GM23338 (cell line): ENCODE measurements around the gene LRP1-AS. TPM values are rescaled to one million over a fixed set of nuclear protein-coding genes. Genes with fewer than 3 reads are reported as not detected.

Source experiments
- ATAC-seq: fragments of 200-7000 bp; cut with Tn5 transposase; 3 replicates; pipeline ENCODE4 v1.9.1; 2020
- DNase-seq: peaks from one replicate; pipeline ENCODE4 v3.0.0-alpha.2; 2015; ENCODE audit warnings: low spot score
- H2AFZ ChIP-seq: fragments of 200-600 bp; sonication (generic); 2 replicates; pipeline ENCODE4 v1.8.0; 2016; ENCODE audit warnings: antibody characterized with exemption, mild to moderate bottlenecking, moderate library complexity
- H3F3A ChIP-seq: fragments of 200-600 bp; sonication (generic); replicated peaks from 2 replicates; pipeline ENCODE4 v1.8.0; 2017; ENCODE audit warnings: antibody characterized with exemption, mixed run types, low read depth
- H3K27ac ChIP-seq: fragments of 200-600 bp; sonication (generic); 2 replicates; pipeline ENCODE4 v1.6.1; 2016; ENCODE audit warnings: low read depth
- H3K27me3 ChIP-seq: fragments of 200-600 bp; sonication (generic); 2 replicates; pipeline ENCODE4 v1.8.0; 2016; ENCODE audit warnings: mild to moderate bottlenecking, mixed run types, moderate library complexity; ENCODE audit not compliant: insufficient read depth
- H3K36me3 ChIP-seq: fragments of 200-600 bp; sonication (generic); 2 replicates; pipeline ENCODE4 v1.8.0; 2016; ENCODE audit warnings: mild to moderate bottlenecking; ENCODE audit not compliant: insufficient read depth
- H3K4me1 ChIP-seq: fragments of 200-600 bp; sonication (generic); 2 replicates; pipeline ENCODE4 v1.8.0; 2016; ENCODE audit warnings: mild to moderate bottlenecking, moderate library complexity; ENCODE audit not compliant: insufficient read depth
- H3K4me2 ChIP-seq: fragments of 200-600 bp; sonication (generic); 2 replicates; pipeline ENCODE4 v1.7.1; 2017; ENCODE audit warnings: mixed run types
- H3K4me3 ChIP-seq: fragments of 200-600 bp; sonication (generic); 2 replicates; pipeline ENCODE4 v1.6.1; 2016; ENCODE audit warnings: mixed run types
- H3K79me2 ChIP-seq: fragments of 200-600 bp; sonication (generic); replicated peaks from 2 replicates; pipeline ENCODE4 v1.8.0; 2017; ENCODE audit warnings: mild to moderate bottlenecking; ENCODE audit not compliant: insufficient read depth
- H3K9me2 ChIP-seq: fragments of 200-600 bp; sonication (generic); 2 replicates; pipeline ENCODE4 v1.8.0; 2017; ENCODE audit not compliant: insufficient read depth
- H4K20me1 ChIP-seq: fragments of 200-600 bp; sonication (generic); replicated peaks from 2 replicates; pipeline ENCODE4 v1.8.0; 2017; ENCODE audit warnings: mild to moderate bottlenecking; ENCODE audit not compliant: insufficient read depth
- H3K27ac Mint-ChIP-seq: 2 replicates; pipeline ENCODE4 v1.8.0; 2020; ENCODE audit warnings: inconsistent platforms, mild to moderate bottlenecking, moderate library complexity, mixed read lengths
- H3K27me3 Mint-ChIP-seq: 3 replicates; pipeline ENCODE4 v1.8.0; 2022; ENCODE audit warnings: low read depth, mild to moderate bottlenecking, moderate library complexity, mixed read lengths, inconsistent platforms; ENCODE audit not compliant: insufficient read depth, poor library complexity
- H3K36me3 Mint-ChIP-seq: 3 replicates; pipeline ENCODE4 v1.8.0; 2021; ENCODE audit warnings: low read depth, mild to moderate bottlenecking, inconsistent platforms, moderate library complexity, mixed read lengths
- H3K4me1 Mint-ChIP-seq: 3 replicates; pipeline ENCODE4 v1.8.0; 2020; ENCODE audit warnings: mild to moderate bottlenecking, inconsistent platforms, mixed read lengths
- H3K4me3 Mint-ChIP-seq: 3 replicates; pipeline ENCODE4 v1.8.0; 2021; ENCODE audit warnings: moderate library complexity, mild to moderate bottlenecking, inconsistent platforms, mixed read lengths
- H3K9me3 Mint-ChIP-seq: 3 replicates; pipeline ENCODE4 v1.8.0; 2020; ENCODE audit warnings: moderate library complexity, mild to moderate bottlenecking, inconsistent platforms, mixed read lengths
- CREB1 ChIP-seq: fragments of 250-450 bp; sonication (Bioruptor Pico); IDR thresholded peaks from 2 replicates; pipeline ENCODE4 v1.5.0; 2020; ENCODE audit warnings: low read depth, mild to moderate bottlenecking, moderate library complexity
- EZH2phosphoT487 ChIP-seq: fragments of 200-600 bp; sonication (generic); IDR thresholded peaks from one replicate; pipeline ENCODE4 v1.8.1; 2018; ENCODE audit warnings: antibody characterized with exemption; ENCODE audit not compliant: unreplicated experiment
- NANOG ChIP-seq: IDR thresholded peaks from 2 replicates; pipeline ENCODE4 v1.6.1; 2016; ENCODE audit warnings: antibody characterized with exemption, borderline replicate concordance
- POLR2AphosphoS5 ChIP-seq: IDR thresholded peaks from 2 replicates; pipeline ENCODE4 v1.6.1; 2016; ENCODE audit warnings: antibody characterized with exemption, low read depth
- polyA plus RNA-seq: library from polyadenylated mRNA; unstranded; fragments of >200 nt; fragmentation: Nextera tagmentation; extraction: Ambion mirVana; gene quantifications from 2 replicates; pipeline ENCODE4 v1.2.1, GENCODE V29; 2016
- total RNA-seq: library from RNA; depleted of rRNA; stranded (reverse); fragments of >200 nt; shearing (Covaris generic); gene quantifications from 2 replicates; pipeline ENCODE4 v1.2.3, GENCODE V29; 2014
- TF ChIP-seq, protein P1 (sequence below): fragments of 250-450 bp; sonication (Bioruptor Pico); IDR thresholded peaks from 2 replicates; pipeline ENCODE4 v1.5.0; 2020; ENCODE audit warnings: mild to moderate bottlenecking, moderate library complexity
- TF ChIP-seq, protein P2 (sequence below), 2 experiments: fragments of 200-600 bp in 1 of 2; sonication (generic) in 1 of 2; conservative IDR thresholded peaks; 2 replicates each; pipeline versions ENCODE4 v1.5.1 to v1.6.1; 2016 to 2017; ENCODE audit warnings: antibody characterized with exemption in 2 of 2, low read depth in 2 of 2, mild to moderate bottlenecking in 2 of 2, moderate library complexity in 1 of 2

Gene LRP1-AS
- total and polyA plus RNA-seq, 2 experiments from 2014 or later = 0.86 TPM; not detected in 1

DNA sequence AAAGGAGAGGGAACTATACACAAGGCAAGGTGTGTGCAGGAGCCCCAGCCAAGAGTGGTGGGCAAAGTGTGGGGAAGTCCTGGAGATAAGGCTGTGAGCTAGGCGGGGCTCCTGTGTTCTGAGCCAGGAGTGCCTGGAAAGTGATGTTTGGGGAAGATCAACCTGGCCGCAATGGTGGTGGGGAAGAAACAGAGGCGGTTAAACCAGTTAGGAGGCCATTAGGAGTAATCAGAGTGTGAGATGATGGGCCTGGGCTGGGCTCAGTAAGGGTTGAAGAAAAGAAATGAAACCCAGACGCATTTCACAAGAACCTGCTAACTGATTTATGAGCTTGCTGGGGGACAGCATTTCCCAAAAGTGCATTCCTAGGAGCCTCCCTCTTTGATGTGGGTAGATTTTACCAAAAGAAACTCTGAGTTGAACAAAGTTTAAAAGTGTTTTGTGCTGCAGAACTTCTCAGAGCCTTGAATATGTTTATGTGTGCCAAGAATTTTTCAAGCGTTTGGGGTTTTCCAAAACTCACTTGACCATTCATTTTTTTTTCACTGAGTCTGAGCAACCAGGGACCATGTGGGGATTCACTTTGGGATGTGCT, 34.2 kb upstream of the LRP1-AS start (continued):
- TF ChIP-seq, protein P1, sequence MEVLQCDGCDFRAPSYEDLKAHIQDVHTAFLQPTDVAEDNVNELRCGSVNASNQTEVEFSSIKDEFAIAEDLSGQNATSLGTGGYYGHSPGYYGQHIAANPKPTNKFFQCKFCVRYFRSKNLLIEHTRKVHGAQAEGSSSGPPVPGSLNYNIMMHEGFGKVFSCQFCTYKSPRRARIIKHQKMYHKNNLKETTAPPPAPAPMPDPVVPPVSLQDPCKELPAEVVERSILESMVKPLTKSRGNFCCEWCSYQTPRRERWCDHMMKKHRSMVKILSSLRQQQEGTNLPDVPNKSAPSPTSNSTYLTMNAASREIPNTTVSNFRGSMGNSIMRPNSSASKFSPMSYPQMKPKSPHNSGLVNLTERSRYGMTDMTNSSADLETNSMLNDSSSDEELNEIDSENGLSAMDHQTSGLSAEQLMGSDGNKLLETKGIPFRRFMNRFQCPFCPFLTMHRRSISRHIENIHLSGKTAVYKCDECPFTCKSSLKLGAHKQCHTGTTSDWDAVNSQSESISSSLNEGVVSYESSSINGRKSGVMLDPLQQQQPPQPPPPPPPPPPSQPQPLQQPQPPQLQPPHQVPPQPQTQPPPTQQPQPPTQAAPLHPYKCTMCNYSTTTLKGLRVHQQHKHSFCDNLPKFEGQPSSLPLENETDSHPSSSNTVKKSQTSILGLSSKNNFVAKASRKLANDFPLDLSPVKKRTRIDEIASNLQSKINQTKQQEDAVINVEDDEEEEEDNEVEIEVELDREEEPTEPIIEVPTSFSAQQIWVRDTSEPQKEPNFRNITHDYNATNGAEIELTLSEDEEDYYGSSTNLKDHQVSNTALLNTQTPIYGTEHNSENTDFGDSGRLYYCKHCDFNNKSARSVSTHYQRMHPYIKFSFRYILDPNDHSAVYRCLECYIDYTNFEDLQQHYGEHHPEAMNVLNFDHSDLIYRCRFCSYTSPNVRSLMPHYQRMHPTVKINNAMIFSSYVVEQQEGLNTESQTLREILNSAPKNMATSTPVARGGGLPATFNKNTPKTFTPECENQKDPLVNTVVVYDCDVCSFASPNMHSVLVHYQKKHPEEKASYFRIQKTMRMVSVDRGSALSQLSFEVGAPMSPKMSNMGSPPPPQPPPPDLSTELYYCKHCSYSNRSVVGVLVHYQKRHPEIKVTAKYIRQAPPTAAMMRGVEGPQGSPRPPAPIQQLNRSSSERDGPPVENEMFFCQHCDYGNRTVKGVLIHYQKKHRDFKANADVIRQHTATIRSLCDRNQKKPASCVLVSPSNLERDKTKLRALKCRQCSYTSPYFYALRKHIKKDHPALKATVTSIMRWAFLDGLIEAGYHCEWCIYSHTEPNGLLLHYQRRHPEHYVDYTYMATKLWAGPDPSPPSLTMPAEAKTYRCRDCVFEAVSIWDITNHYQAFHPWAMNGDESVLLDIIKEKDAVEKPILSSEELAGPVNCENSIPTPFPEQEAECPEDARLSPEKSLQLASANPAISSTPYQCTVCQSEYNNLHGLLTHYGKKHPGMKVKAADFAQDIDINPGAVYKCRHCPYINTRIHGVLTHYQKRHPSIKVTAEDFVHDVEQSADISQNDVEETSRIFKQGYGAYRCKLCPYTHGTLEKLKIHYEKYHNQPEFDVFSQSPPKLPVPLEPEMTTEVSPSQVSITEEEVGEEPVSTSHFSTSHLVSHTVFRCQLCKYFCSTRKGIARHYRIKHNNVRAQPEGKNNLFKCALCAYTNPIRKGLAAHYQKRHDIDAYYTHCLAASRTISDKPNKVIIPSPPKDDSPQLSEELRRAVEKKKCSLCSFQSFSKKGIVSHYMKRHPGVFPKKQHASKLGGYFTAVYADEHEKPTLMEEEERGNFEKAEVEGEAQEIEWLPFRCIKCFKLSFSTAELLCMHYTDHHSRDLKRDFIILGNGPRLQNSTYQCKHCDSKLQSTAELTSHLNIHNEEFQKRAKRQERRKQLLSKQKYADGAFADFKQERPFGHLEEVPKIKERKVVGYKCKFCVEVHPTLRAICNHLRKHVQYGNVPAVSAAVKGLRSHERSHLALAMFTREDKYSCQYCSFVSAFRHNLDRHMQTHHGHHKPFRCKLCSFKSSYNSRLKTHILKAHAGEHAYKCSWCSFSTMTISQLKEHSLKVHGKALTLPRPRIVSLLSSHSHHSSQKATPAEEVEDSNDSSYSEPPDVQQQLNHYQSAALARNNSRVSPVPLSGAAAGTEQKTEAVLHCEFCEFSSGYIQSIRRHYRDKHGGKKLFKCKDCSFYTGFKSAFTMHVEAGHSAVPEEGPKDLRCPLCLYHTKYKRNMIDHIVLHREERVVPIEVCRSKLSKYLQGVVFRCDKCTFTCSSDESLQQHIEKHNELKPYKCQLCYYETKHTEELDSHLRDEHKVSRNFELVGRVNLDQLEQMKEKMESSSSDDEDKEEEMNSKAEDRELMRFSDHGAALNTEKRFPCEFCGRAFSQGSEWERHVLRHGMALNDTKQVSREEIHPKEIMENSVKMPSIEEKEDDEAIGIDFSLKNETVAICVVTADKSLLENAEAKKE (CRISPR knock-in tag) = no peak
- TF ChIP-seq NANOG (no peak), POLR2AphosphoS5 (no peak), EZH2phosphoT487 (no peak), CREB1 (CRISPR knock-in tag) (no peak)

DNA sequence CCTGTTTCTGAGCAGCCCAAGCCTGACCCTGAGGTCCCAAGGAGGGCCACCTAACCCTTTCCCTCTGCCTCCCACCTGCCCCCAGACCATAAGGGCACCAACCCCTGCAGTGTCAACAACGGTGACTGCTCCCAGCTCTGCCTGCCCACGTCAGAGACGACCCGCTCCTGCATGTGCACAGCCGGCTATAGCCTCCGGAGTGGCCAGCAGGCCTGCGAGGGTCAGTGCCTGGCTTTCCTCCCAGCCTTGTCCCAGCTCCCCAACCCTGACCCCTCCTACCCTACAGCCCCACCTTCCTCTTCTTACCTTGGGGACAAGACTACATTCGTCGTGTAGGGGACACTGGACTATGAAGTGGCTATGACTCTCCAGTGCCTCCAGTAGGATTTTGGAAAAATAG, 33.7 kb upstream of the LRP1-AS start:
- Mint-ChIP-seq H3K9me3 (no peaks in the 10 kb centered on the region), H3K36me3 (peaks cover 90% of the 10 kb centered on the region), H3K27me3 (peaks cover 24% of the 10 kb centered on the region), H3K27ac (peak overlapping the region; percentile 34), H3K4me1 (peaks cover 5% of the 10 kb centered on the region; the same call in 2 of the 3 replicates), H3K4me3 (no peak overlapping the region)
- DNase-seq (no peak), ATAC-seq (no peak)
- Histone ChIP-seq H3K9me2 (no peaks in the 10 kb centered on the region), H3K4me2 (no peak overlapping the region), H3K27ac (0 out of 2 replicates have a peak overlapping the region, but pooled peaks have one; percentile 9), H3K4me3 (no peak overlapping the region), H3K4me1 (no peaks in the 10 kb centered on the region), H3K79me2 (no peaks in the 10 kb centered on the region; the same call in 1 of the 2 replicates), H3K36me3 (peaks cover 24% of the 10 kb centered on the region), H2AFZ (no peak overlapping the region), H3F3A (peaks cover 29% of the 10 kb centered on the region), H3K27me3 (no peaks in the 10 kb centered on the region), H4K20me1 (peaks cover 5% of the 10 kb centered on the region; the same call in 1 of the 2 replicates)
- TF ChIP-seq, protein P1 (CRISPR knock-in tag) = no peak
- no peak for TF ChIP-seq POLR2AphosphoS5
- TF ChIP-seq CREB1 (CRISPR knock-in tag) = no peak
- TF ChIP-seq, protein P2, sequence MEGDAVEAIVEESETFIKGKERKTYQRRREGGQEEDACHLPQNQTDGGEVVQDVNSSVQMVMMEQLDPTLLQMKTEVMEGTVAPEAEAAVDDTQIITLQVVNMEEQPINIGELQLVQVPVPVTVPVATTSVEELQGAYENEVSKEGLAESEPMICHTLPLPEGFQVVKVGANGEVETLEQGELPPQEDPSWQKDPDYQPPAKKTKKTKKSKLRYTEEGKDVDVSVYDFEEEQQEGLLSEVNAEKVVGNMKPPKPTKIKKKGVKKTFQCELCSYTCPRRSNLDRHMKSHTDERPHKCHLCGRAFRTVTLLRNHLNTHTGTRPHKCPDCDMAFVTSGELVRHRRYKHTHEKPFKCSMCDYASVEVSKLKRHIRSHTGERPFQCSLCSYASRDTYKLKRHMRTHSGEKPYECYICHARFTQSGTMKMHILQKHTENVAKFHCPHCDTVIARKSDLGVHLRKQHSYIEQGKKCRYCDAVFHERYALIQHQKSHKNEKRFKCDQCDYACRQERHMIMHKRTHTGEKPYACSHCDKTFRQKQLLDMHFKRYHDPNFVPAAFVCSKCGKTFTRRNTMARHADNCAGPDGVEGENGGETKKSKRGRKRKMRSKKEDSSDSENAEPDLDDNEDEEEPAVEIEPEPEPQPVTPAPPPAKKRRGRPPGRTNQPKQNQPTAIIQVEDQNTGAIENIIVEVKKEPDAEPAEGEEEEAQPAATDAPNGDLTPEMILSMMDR (conservative IDR thresholded peaks at IDR 0.05; ENCODE audit: low read depth in 2 of 2) = no peak
